HG02759 (cell line): Measurements from ENCODE around the gene GUF1.

Source experiments
- ATAC-seq: cut with Tn5 transposase; IDR thresholded peaks from one replicate; pipeline ENCODE4 v1.9.1; 2021; ENCODE audit warnings: mild to moderate bottlenecking, moderate library complexity; ENCODE audit not compliant: unreplicated experiment

The GUF1 gene

DNA sequence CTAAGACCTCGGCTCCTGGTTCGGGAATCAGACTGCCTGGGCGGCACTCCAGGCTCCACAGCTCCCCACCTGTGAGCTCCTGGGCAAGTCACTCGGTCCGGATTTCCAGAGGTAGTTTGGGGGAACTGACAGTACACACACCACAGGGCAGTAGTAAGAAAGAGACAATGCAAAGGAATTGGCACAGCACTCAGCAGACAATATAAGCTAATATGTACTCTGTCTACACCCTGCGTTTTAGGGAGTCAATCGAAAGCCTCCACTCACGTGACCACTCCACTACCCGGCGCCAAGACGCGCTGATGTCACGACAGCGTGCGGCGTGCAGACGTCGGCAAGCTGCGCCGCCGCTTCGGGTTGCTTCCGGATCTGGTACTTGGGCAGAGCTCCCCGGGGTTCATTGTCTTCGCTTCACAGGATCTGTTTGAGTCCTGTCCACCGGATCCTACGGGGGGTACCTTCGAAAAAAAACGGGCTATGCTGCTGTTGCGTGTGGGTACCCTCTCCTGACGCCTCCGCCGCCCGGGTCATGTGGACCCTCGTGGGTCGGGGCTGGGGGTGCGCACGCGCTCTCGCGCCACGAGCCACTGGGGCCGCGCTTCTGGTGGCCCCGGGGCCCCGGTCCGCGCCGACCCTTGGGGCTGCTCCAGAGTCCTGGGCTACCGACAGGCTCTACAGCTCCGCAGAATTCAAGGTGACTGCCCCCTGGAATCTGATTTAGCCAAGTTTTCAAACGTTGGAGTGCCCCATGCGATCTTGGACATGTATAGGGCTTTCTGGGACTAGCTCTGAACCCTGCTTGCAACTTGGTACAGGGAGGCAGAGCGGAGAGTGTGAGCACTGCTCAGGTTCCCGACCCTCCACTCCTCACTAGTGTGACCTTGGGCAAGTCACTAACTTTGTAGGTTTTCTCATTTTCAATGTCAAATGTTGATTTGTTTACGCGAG is at the start of gene GUF1:
Gene GUF1, plus strand, starts transcription at position 327 of the 948 bp plus-strand sequence. Its CDS starts 203 bp downstream, at position 530.
- ATAC-seq: peak; percentile 97

DNA sequence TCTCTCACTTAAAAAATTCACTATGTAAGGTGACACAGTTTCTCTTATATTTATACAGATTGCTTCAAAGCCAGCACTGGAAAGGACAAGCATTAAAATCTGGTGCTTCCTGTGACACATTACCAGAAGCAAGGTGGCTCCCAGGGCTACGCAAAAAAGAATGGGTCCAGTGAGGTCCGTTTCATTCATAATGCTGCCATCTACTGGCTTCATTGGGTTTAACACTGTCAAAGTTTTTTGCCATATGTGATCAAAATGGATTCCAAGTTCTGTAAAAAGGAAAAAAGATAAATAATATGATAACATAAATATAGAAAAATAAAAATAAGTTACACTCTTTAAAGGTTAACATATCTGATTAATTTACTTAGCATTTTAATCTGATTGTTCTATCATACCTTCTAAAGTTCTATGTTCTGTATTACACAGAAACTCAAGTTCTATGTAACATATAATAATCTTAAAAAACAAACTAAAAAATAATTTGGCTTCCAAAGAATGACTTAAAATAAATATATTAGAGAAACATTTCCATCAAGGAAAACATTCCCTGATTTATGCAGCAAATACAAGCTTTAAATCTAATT is 48.8 kb upstream of the GUF1 start:
- peak; percentile 95 for ATAC-seq

GRCh38 chr4:44632089-44632488 is 46.1 kb upstream of the GUF1 start:
- ATAC-seq: no peak

DNA sequence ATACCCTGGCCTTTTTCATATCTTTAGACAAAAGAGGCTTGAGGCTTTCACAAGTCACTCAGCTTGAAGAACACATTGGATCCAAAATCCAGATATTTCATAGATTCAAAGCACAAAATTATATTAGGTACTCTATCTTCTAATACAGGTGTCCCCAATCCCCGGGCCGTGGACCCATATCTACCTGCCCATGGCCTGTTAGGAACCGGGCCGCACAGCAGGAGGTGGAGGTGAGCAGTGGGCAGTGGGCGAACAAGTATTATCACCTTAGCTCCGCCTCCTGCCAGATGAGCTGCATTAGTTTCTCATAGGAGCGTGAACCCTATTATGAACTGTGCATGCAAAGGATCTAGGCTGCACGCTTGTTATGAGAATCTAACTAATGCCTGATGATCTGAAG is 45.5 kb upstream of the GUF1 start:
- ATAC-seq: no peak

GRCh38 chr4:44638091-44638490 is 40.1 kb upstream of the GUF1 start:
- ATAC-seq: no peak

- no peak for ATAC-seq
Observed at GRCh38 chr4:44646151-44646550, 32.1 kb upstream of the GUF1 start.

DNA sequence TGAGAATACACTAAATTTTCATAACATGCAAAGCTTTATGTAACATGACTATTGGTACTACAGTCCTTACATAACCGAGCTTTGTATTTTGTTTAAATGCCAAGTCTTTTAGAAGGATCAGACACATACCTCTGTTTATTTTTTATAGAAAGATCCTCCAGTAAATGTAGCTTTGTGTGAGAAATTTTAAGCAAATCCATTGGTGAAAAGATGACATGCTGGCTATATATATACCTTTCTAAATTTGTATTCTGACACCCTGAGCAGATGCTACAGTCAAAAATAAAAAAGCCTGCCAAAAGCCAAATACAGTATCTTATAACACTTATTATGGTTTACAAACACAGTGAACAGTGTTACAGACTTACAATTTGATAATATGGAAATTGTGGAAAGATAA is 26.8 kb upstream of the GUF1 start, which contains the start of gene YIPF7:
Gene YIPF7, minus strand, starts transcription at position 201 of the 400 bp plus-strand sequence. CDS start 1,525 bp downstream, outside the sequence.
- ATAC-seq: no peak

DNA sequence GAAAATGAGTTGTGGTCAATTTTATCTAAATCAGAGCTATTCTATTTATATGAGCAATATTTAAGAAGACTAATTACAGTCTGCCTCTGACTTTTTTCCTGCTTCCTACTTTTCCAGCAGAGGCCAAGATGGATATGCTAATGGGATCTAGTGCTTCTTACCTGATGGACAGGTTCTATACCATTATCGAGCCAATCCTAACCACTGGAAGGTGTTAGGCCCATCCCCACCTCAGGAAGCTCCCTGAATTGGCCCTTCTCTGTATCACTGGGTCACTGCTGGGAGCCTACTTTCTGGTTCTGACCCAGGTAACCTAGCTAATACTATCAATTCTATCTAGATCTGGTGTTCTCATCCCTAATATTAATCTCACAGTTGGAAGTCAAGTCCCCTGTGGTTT is 26.2 kb upstream of the GUF1 start:
- no peak for ATAC-seq

DNA sequence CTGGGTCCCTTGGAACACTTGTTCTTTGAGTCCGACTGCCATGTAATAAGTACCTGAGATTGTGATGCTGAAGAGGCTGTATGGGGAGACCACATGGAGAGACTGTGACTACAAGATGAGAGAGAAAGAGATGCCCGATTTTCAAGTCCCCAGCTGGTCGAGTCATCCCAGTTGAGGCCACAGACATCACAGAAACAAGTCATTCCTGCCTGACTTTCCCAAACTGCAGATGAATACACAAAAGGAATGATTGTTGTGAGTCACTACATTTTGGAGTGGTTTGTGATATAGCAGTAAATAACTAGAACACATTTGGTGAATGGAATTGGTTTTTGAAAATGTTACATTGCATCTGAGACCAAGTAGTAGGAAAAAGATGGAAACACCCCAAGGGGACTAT is 17.8 kb upstream of the GUF1 start:
- no peak for ATAC-seq

GRCh38 chr4:44661940-44662622 is 16.1 kb upstream of the GUF1 start:
- ATAC-seq: no peak

DNA sequence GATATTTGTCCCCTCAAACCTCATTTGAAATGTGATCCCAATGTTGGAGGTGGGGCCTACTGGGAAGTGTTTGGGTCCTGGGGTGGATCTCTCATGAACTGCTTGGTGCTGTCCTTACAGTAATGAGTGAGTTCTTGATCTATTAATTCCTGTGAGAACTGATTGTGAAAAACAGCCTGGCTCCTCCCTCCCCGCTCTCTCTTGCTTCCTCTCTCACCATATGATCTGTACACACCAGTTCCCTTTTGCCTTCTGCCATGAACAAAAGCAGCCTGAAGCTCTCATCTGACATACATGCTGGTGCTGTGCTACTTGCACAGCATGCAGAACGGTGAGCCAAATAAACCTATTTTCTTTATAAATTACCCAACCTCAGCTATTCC is 15.6 kb upstream of the GUF1 start:
- ATAC-seq: no peak

DNA sequence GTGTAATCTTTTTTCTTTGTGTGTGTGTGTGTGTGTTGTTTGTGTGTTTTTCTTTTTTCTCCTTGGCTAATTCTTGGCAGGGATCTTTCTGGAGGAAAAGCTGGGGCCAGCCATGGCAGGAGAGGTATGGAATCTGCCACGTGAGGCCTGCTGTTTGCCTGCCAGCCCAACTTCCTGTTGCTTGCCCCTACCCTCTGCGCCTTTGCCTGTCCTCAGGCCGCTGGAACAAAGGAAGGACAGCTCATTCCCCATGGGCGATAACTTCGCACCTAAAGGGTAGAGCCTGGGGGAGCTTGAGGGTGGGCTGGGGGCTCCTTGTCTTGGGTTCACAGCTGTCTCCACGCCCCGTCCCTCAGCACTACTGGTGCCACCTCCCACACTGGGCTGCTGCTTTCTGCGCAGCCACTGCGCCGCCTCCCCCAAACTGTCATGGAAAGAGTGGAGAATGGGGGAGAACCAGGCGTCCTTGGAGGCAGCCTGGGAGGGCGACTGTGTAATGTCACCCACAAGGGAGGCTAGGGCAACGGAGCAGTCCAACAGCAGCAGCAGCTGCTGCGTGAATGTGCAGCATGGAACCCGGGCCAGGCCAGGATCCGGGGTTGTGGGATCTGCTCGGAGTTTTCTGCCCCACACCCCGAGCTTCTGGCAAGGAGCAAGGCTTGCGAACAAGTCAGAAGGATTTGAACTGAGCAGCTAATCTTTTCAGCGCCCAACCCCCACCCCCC is 14.5 kb upstream of the GUF1 start:
- no peak for ATAC-seq

- no peak for ATAC-seq
Observed at GRCh38 chr4:44668526-44668925, 9.7 kb upstream of the GUF1 start.

DNA sequence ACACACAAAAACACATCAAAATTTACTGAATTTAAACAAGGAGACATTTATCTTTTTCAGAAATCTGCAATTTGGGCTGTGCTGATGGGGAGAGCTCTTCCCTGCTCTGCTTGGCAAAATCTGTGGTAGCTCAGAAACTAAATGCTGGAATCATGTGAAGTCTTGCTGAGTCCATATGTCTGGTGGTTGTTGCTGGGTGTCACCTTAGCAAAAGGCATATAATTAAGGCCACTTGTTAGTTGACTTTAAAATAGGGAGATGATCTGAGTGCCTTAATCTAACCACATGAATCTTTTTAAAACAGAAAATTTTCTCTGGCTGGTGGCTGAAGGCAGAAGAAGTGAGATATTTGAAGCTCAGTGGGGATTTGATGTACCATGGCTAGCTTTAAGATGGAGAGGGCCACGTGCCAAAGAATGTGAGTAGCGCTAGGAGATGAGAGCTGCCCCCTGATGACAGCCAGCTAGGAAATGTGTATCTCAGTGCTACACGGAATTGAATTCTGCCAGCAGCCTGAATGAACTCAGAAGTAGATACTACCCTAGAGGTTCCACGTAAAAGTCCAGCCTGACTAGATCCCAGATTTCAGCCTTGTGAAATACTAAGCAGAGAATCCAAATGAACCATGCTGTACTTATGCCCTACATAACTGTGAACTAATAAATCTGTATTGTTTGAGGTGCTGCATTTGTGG is 7.6 kb upstream of the GUF1 start:
- ATAC-seq: no peak

DNA sequence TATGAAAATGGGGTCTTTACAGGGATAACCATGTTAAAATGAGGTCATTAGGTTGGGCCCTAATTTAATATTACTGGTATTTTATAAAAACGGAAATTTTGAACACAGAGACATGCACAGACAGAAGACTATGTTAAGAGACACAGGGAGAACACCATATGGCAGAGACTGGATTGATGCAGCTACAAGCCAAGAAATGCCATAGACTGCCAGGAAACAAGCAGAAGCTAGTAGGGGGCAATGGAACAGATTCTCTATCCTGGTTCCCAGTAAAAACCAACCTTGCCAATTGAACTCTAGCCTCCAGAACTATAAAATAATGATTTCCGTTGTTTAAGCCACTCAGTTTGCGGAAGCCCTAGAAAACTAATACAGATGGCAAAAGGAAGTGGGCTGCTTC is 6.6 kb upstream of the GUF1 start:
- no peak for ATAC-seq

DNA sequence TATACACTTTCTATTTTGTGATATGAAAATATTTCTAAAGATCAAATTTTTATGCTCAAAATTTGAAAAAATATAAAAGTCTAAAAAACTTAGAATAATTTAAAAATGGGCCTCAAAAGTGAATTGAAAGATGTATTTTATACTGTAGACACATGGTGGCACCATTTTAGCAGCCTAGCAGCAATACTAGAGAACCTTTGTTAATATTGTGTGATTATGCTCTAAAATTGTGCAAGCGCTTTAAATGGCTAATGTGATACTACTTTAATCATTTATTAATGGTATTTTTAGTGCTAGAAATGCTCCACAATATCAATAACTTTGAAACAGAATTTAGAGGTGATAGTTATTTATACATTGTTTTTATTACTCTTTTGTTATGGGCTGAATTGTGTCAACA is 3.7 kb upstream of the GUF1 start:
- ATAC-seq: no peak

GRCh38 chr4:44675366-44675765 is 2.9 kb upstream of the GUF1 start:
- ATAC-seq: no peak

- ATAC-seq: no peak
Observed at GRCh38 chr4:44679060-44679459, 840 bp downstream of the GUF1 start.

- no peak for ATAC-seq
Observed at GRCh38 chr4:44684648-44685047, 6.4 kb downstream of the GUF1 start.

- no peak for ATAC-seq
Observed at GRCh38 chr4:44700427-44700826, 22.2 kb downstream of the GUF1 start.
